WERI-Rb-1 (cell line): ENCODE results near the gene HPCA.

Experiments
- DNase-seq: peaks from one replicate; pipeline ENCODE4 v3.0.0-alpha.2; 2020
- H3K27ac ChIP-seq: fragments of 250-450 bp; sonication (Bioruptor Pico); 2 replicates; pipeline ENCODE4 v1.5.1; 2020; ENCODE audit warnings: mild to moderate bottlenecking, moderate library complexity
- H3K27me3 ChIP-seq: fragments of 250-450 bp; sonication (Bioruptor Pico); 2 replicates; pipeline ENCODE4 v1.5.1; 2021; ENCODE audit warnings: mild to moderate bottlenecking, low read depth, moderate library complexity; ENCODE audit not compliant: insufficient read depth, severe bottlenecking
- H3K36me3 ChIP-seq: fragments of 250-450 bp; sonication (Bioruptor Pico); 2 replicates; pipeline ENCODE4 v1.5.1; 2020; ENCODE audit warnings: mild to moderate bottlenecking, moderate library complexity
- H3K4me3 ChIP-seq: 2 replicates; pipeline ENCODE4 v1.5.1; 2011; ENCODE audit warnings: low read depth, mild to moderate bottlenecking, control low read depth, low read length
- H3K9me3 ChIP-seq: fragments of 250-450 bp; sonication (Bioruptor Pico); 2 replicates; pipeline ENCODE4 v1.5.1; 2021; ENCODE audit warnings: mild to moderate bottlenecking, moderate library complexity; ENCODE audit not compliant: severe bottlenecking
- CTCF ChIP-seq: IDR thresholded peaks from 2 replicates; pipeline ENCODE4 v1.5.1; 2011; ENCODE audit warnings: low read depth, mild to moderate bottlenecking, control low read depth, inconsistent platforms, low read length

HPCA gene

GRCh38 chr1:32917521-32917920 lies 31.2 kb downstream of the HPCA start:
- Histone ChIP-seq H3K9me3 (peaks cover 4% of the 10 kb centered on the region), H3K27ac (no peak overlapping the region), H3K27me3 (no peaks in the 10 kb centered on the region), H3K4me3 (no peak overlapping the region), H3K36me3 (no peaks in the 10 kb centered on the region)
- DNase-seq, result no peak
- TF ChIP-seq CTCF, result no peak

- no peak overlapping the region for H3K27ac ChIP-seq
- DNase-seq, result no peak
- H3K9me3 ChIP-seq, result peaks cover 4% of the 10 kb centered on the region
- H3K27me3 ChIP-seq, result no peaks in the 10 kb centered on the region
- no peak overlapping the region for H3K4me3 ChIP-seq
- no peaks in the 10 kb centered on the region for H3K36me3 ChIP-seq
- no peak for TF ChIP-seq CTCF
Observed at GRCh38 chr1:32918179-32918578, 31.9 kb downstream of the HPCA start.

GRCh38 chr1:32919811-32920733 lies 33.8 kb downstream of the HPCA start:
- H3K27me3 ChIP-seq, result no peaks in the 10 kb centered on the region
- DNase-seq, result no peak
- no peaks in the 10 kb centered on the region for H3K9me3 ChIP-seq
- TF ChIP-seq CTCF, result no peak
- peak overlapping the region; percentile 76 for H3K27ac ChIP-seq
- no peak overlapping the region for H3K4me3 ChIP-seq
- H3K36me3 ChIP-seq, result no peaks in the 10 kb centered on the region

- Histone ChIP-seq H3K27me3 (no peaks in the 10 kb centered on the region), H3K36me3 (no peaks in the 10 kb centered on the region), H3K27ac (peak overlapping the region; percentile 76), H3K4me3 (0 out of 2 replicates have a peak overlapping the region, but pooled peaks have one; percentile 2), H3K9me3 (no peaks in the 10 kb centered on the region)
- no peak for TF ChIP-seq CTCF
- DNase-seq, result peak; percentile 90
Observed at GRCh38 chr1:32920833-32921232, 34.5 kb downstream of the HPCA start.

GRCh38 chr1:32924881-32925344 lies 38.6 kb downstream of the HPCA start:
- TF ChIP-seq CTCF, result peak; percentile 26; the same call in 1 of the 2 replicates
- H3K27ac ChIP-seq, result peak overlapping the region; percentile 58
- no peaks in the 10 kb centered on the region for H3K9me3 ChIP-seq
- no peaks in the 10 kb centered on the region for H3K36me3 ChIP-seq
- DNase-seq, result peak; percentile 70
- peak overlapping the region; percentile 38 for H3K4me3 ChIP-seq
- no peaks in the 10 kb centered on the region for H3K27me3 ChIP-seq
